Limb (tissue), 2 donors: Measurements from ENCODE around the gene REC8.

Experiments
- DNase-seq, 2 donors: peaks; one replicate each; pipeline ENCODE4 v3.0.0-alpha.2; 2016; ENCODE audit errors: extremely low spot score in 2 of 2

The REC8 gene

DNA sequence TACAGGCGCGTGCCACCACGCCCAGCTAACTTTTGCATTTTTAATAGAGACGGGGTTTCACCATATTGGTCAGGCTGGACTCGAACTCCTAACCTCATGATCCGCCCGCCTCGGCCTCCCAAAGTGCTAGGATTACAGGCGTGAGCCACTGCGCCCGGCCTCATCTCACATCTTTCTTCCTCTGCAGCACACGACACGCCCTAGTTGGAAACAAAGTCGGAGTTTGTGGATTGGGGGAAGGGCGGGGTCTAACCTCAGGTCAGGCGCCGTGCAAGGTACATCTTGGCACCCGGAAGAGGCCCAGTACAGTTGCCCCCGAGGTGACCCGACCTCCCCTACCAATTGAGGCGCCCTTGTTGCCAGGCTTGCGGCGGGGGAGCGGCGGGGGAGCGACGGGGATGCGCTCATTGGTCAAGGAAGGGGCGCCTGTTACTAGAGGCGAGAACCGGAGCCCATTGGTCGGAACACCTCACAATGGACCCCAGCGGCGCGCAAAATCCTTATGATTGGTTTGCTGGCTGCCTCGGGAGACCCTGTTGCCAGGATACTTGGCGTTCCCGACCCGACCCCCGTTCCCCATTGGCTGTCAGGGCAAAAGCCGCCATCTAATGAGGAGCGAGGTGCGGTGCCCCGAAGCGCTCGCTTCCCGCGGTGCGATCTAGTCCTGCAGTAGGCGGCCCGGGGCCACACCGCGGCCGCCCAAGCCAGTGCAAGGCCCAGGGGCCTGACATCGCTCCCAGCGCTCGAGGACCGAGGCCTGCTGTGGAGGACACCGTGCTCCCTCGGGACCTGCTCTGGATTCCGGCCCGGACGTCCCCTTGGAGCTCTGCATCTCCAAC is at the start of gene REC8:
Gene REC8 (plus strand): TSS at position 659 of the 839 bp plus-strand sequence. CDS start 473 bp downstream, outside the sequence.
- DNase-seq: peak; percentile 90 to 94

DNA sequence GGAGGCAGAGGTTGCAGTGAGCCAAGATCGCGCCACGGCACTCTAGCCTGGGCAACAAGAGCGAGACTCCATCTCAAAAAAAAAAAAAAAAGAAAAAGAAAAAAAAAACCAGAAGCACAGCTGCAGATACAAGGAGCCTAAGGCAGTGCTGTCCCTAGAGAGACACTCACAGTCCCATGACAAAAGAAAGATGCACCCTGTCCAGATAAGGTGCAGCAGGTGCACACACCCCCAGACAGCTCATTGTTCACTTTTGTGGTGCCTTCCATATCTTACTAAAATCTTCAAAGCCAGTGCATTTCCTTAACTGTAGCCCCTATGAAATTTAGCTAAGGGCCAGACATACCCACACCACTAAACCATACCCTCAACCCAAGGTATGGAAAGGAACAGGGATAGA is 49.5 kb upstream of the REC8 start:
- no peak for DNase-seq

DNA sequence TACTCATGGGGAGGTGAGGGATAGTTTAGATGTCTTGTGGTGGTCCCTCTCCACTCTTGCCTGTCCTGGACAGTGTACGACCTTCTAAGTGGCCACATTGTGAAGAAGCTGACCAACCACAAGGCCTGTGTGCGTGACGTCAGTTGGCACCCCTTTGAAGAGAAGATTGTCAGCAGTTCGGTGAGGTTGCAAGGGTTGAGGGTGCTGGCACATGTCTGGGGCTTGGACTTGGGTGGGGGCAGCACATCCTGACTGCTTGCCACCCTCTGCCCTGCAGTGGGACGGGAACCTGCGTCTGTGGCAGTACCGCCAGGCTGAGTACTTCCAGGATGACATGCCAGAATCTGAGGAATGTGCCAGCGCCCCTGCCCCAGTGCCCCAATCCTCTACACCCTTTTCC is 49.0 kb upstream of the REC8 start:
- no peak for DNase-seq

GRCh38 chr14:24123424-24124417 is 48.2 kb upstream of the REC8 start:
- no peak for DNase-seq

DNA sequence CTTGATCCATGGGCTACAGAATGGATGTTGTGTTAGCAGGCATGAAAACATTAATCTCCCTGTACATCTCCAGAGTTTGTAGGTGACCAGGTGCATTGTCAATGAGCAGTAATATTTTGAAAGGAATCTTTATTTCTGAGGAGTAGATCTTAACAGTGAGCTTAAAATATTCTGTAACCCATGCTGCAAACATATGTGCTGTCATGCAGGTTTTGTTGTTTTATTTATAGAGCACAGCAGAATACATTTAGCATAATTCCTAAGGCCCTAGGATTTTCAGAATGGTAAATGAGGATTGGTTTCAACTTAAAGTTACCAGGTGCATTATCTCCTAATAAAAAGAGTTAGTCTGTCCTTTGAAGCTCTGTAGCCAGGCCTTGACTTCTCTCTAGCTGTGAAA is 44.9 kb upstream of the REC8 start:
- DNase-seq: no peak

GRCh38 chr14:24127673-24128072 is 44.2 kb upstream of the REC8 start:
- DNase-seq: no peak

- no peak for DNase-seq
These were observed 42.4 kb upstream of the REC8 start for GRCh38 chr14:24129410-24129998.

DNA sequence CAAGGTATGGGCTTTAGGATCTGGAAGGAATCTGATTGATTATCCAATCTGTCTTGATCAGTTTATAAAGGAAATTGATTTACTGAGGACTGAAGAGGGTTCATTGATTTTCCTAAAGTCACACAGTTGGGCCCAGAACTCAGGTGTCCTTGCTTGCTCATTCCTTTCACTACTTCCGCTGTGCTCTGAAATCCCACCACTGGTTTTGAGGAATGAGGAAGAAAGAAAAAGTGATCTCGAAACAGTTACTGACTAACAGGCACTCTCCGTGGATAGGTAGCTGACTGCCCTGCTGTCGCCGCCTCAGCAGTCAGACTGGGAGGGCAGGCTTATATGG is 41.5 kb upstream of the REC8 start, which contains the start of gene FITM1:
Gene FITM1 (plus strand): TSS at position 280 of the 337 bp plus-strand sequence. CDS start 905 bp downstream, outside the sequence.
- no peak for DNase-seq

- peak; percentile 47 to 63 for DNase-seq
These were observed 40.9 kb upstream of the REC8 start for GRCh38 chr14:24130717-24131548.

- DNase-seq: no peak
These were observed 40.3 kb upstream of the REC8 start for GRCh38 chr14:24131549-24131966.

DNA sequence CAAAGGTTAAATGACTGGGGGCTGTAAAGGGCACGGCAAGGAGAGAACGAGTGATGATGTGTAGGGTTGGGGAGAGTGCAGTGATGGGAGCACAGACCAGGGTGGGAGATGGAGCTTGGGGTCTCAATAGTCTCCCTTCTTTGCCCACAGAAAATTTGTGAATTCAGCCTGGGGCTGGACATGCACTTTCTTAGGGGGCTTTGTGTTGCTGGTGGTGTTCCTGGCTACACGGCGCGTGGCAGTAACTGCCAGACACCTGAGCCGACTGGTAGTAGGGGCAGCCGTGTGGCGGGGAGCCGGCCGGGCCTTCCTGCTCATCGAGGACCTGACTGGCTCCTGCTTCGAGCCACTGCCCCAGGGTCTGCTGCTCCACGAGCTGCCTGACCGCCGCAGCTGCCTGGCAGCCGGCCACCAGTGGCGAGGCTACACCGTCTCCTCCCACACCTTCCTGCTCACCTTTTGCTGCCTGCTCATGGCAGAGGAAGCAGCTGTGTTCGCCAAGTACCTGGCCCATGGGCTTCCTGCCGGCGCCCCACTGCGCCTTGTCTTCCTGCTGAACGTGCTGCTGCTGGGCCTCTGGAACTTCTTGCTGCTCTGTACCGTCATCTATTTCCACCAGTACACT is 39.7 kb upstream of the REC8 start:
- no peak for DNase-seq

- no peak for DNase-seq
These were observed 38.9 kb upstream of the REC8 start for GRCh38 chr14:24132976-24133375.

DNA sequence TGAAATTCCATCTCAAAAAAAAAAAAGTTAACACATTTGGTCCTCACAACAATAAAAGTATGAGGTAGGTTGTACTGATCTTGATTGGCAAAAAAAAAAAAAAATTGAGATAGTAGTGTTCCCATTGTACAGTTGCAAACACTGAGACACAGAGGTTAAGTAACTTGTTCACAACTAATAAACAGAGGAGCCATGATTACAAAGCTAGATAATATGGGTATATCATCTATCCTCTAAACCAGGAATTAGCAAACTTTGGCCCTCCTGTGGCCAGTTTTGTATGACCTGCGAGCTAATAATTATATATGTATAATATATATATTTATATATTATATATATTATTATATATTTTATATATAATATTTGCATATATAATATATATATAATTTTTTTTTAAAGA is 38.1 kb upstream of the REC8 start:
- DNase-seq: no peak

DNA sequence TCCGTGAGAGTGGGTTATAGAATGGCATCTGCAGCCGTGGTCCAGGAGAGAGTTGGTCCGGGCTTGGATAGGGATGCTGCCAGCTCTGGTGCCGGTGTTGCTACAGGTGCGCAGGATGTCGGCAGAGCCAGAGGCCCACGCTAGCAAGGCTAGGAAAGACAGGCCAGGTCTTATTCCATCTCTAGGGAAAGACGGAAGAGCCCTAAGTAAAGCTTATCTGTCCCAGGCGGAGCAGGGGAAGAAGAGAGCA is 36.4 kb upstream of the REC8 start:
- DNase-seq: no peak

DNA sequence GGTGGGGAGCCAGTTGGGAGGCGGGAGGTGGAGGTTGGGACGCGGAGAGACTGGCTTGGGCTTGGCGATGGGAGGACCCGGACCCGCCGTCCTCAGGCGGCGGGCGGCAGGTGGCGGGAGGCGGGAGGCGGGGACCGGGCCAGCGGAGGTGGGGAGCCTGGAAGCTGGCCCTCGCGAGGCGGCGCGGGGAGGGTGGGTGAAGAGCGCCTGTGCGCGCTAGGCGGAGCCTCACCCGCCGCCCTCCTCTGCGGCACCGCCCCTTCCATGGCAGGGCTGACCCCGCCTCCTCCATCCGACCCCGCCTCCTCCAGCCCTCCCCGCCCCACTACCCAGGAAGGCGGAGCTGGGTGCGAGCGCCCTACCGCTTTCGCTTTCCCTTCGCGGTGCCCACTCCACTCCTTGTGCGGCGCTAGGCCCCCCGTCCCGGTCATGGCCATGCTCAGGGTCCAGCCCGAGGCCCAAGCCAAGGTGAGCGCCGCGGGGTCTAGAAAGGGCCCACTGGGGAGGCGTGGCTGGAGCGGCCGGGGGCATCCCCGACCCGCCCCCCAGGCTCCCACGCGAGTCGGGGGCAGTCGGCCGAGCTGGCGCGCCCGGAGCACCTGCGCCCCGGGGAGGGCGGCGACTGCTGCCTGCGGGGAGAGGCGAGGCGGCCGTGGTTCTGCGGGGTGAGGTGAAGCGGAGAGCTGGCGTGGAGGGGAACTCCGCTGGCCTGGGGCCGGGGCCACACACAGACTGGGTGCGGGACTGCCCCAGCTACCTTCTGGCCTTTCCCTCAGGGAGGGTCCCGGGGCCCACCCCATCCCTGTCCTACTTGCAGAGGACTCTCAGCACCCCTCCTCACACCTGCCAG is 35.8 kb upstream of the REC8 start, which contains the start of gene PSME1:
Gene PSME1 (plus strand): TSS at position 361 of the 850 bp plus-strand sequence. CDS start 69 bp downstream, at position 430.
- DNase-seq: peak; percentile 88 to 94

DNA sequence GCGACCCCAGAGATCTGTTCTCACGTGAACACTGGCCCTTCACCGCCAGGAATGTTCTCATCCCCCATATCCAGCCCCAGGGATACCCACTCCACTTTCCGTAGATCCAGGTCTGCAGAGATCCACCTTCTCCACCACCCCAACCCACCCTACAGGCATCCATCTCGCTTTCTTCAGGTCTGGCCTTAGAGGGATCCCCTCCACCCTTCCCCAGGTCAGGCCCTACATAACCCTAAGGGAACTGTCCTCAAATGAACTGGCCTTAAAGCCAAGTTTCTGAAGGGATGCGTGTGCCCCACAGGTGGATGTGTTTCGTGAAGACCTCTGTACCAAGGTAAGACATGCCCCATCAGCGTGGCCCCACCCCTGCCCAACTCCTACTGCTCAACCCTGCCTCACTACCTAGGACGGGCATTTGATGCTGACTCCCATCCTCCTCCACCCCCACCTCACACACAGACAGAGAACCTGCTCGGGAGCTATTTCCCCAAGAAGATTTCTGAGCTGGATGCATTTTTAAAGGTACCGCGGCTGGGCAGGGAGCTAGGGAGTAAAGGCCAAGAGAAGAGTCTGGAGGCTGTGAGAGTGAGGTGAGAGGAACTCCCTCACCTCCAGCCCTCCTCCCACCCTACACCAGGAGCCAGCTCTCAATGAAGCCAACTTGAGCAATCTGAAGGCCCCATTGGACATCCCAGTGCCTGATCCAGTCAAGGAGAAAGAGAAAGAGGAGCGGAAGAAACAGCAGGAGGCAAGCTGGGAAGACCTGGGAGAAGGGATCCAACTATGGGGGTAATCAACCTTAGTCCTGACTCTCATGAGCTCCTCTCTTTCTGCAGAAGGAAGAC is 35.0 kb upstream of the REC8 start:
- no peak for DNase-seq

- no peak for DNase-seq
These were observed 34.1 kb upstream of the REC8 start for GRCh38 chr14:24137529-24138395.
